Psoas muscle (tissue), 8 donors: ENCODE measurements around the gene PLK4. TPM values are rescaled to one million over a fixed set of nuclear protein-coding genes. Genes with fewer than 3 reads are reported as not detected.
"Not testable (repeated sequence)": the region's sequence is repeated elsewhere in the genome, so short reads cannot be mapped to it uniquely, and the experiment has no call there.

ENCODE experiments used
- ATAC-seq, 4 donors: fragments of 200-7000 bp; cut with Tn5 transposase; one replicate each; pipeline ENCODE4 v1.9.1; 2020; ENCODE audit warnings: moderate library complexity in 3 of 4, mild to moderate bottlenecking in 2 of 4
- DNase-seq, 2 donors: peaks; one replicate each; pipeline ENCODE4 v3.0.0-alpha.2; 2020
- H3K27ac ChIP-seq: fragments of 200-600 bp; one replicate; pipeline ENCODE4 v1.8.0; 2022
- H3K27me3 ChIP-seq, 3 donors: fragments of 200-600 bp in 1 of 3; one replicate each; pipeline versions ENCODE4 v1.6.1 to v1.8.0; 2013 to 2022; ENCODE audit warnings: low read length in 2 of 3, mild to moderate bottlenecking in 2 of 3, moderate library complexity in 1 of 3; ENCODE audit not compliant: insufficient read depth in 3 of 3
- H3K36me3 ChIP-seq, 2 donors: fragments of 200-600 bp in 1 of 2; one replicate each; pipeline versions ENCODE4 v1.6.1 to v1.8.0; 2013 to 2022; ENCODE audit warnings: low read depth in 1 of 2, mild to moderate bottlenecking in 1 of 2, moderate library complexity in 1 of 2; ENCODE audit not compliant: insufficient read depth in 1 of 2
- H3K4me1 ChIP-seq: fragments of 200-600 bp; one replicate; pipeline ENCODE4 v1.8.0; 2022
- H3K4me3 ChIP-seq: fragments of 200-600 bp; one replicate; pipeline ENCODE4 v1.8.0; 2022; ENCODE audit warnings: mild to moderate bottlenecking
- H3K9me3 ChIP-seq: fragments of 200-600 bp; one replicate; pipeline ENCODE4 v1.8.0; 2022
- CTCF ChIP-seq: fragments of 200-600 bp; IDR thresholded peaks from one replicate; pipeline ENCODE4 v1.8.0; 2022; ENCODE audit warnings: antibody characterized with exemption
- WGBS, 3 donors: extraction: QIAGEN DNeasy Blood & Tissue Kit; methylation state at CpG; one replicate each; pipeline versions ENCODE4 v1.1.6 to v1.1.7; 2013; 5-methylcytosine and 5-hydroxymethylcytosine counted together
- intact Hi-C, 2 donors: fragments of 100-400 bp; cut with DNase I; formaldehyde crosslinking; loops; one replicate each; pipeline versions ENCODE4 v1.11.0 to v1.14.2; 2022
- polyA plus RNA-seq, 3 donors: library from polyadenylated mRNA; stranded (reverse); fragments of 200-250 nt; gene quantifications; one replicate each; pipeline ENCODE4 v1.2.3, GENCODE V29; 2013
- total RNA-seq, 4 donors: library from RNA; stranded (reverse); fragmentation: NEBNext Ultra II Directional in 2 of 4; extraction: Animal tissue kit (Norgen Biotek cat#: 25700) in 2 of 4; gene quantifications; one replicate each; pipeline versions ENCODE4 v1.2.1 to v1.2.4, GENCODE V29; 2021 to 2023
- donor health status: healthy with polysubstance abuse.
- donor health status: DM: no; HTN: no; CAD: no; lungs with moderate emphysema.
- donor health status: Bipolar disorder and iron deficiency.
- donor health status: healthy.
- donor health status: DM: yes; HTN: yes; CAD: no.
- donor health status: DM: no; HTN: no; CAD: no.
- donor health status: DM: no; HTN: no; CAD: no.
- donor health status: DM: yes; HTN: yes; CAD: no.

The PLK4 gene
- total and polyA plus RNA-seq, 7 donors: 0.14 to 0.67 (median 0.45) TPM; not detected in 1

- DNase-seq (no peak), ATAC-seq (peak; percentile 69 to 97 (median 88))
- H3K9me3 ChIP-seq: no peaks in the 10 kb centered on the region
- no peak for TF ChIP-seq CTCF
- intact Hi-C loops: no loop called here
- H3K4me1 ChIP-seq: peaks cover 9% of the 10 kb centered on the region
- H3K27ac ChIP-seq: no peak overlapping the region
- peaks cover 0 to 42% of the 10 kb centered on the region in 2 donors for H3K36me3 ChIP-seq
- H3K27me3 ChIP-seq: no peaks in the 10 kb centered on the region
- no peak overlapping the region for H3K4me3 ChIP-seq
Measured at GRCh38 chr4:127917151-127917550, 36.5 kb downstream of the PLK4 start.

- H3K36me3 ChIP-seq: peaks cover 0 to 49% of the 10 kb centered on the region in 2 donors
- WGBS, 3 donors: 82 to 88% (median 85%) methylated on average over 3 of the region's 3 CpGs
- H3K9me3 ChIP-seq: no peaks in the 10 kb centered on the region
- intact Hi-C loops: no loop called here
- ATAC-seq (no peak), DNase-seq (no peak)
- H3K4me1 ChIP-seq: peaks cover 9% of the 10 kb centered on the region
- no peak for TF ChIP-seq CTCF
- no peak overlapping the region for H3K4me3 ChIP-seq
- no peaks in the 10 kb centered on the region for H3K27me3 ChIP-seq
- H3K27ac ChIP-seq: no peak overlapping the region
Measured at GRCh38 chr4:127920521-127920920, 39.8 kb downstream of the PLK4 start.

GRCh38 chr4:127922226-127922625, 41.5 kb downstream of the PLK4 start:
- H3K27me3 ChIP-seq: no peaks in the 10 kb centered on the region
- no peak for TF ChIP-seq CTCF
- peaks cover 2 to 61% of the 10 kb centered on the region in 2 donors for H3K36me3 ChIP-seq
- H3K9me3 ChIP-seq: no peaks in the 10 kb centered on the region
- H3K4me1 ChIP-seq: peaks cover 3% of the 10 kb centered on the region
- ATAC-seq (no peak), DNase-seq (no peak)
- H3K27ac ChIP-seq: no peak overlapping the region
- WGBS, 3 donors: 96 to 100% (median 100%) methylated on average over 2 of the region's 2 CpGs
- intact Hi-C loops: no loop called here
- no peak overlapping the region for H3K4me3 ChIP-seq

GRCh38 chr4:127925720-127926119, 45.0 kb downstream of the PLK4 start:
- H3K4me3 ChIP-seq, intact Hi-C loops, H3K27me3 ChIP-seq, H3K9me3 ChIP-seq, H3K4me1 ChIP-seq, ATAC-seq, DNase-seq, H3K27ac ChIP-seq: not testable (repeated sequence)
- 94 to 100% (median 99%) methylated on average over 2 of the region's 2 CpGs for WGBS, 3 donors
- H3K36me3 ChIP-seq: peaks cover 4 to 62% of the 10 kb centered on the region in 2 donors

GRCh38 chr4:127930175-127930574, 49.5 kb downstream of the PLK4 start:
- TF ChIP-seq CTCF: no peak
- 94 to 100% (median 97%) methylated on average over 1 of the region's 1 CpG for WGBS, 3 donors
- H3K27me3 ChIP-seq: no peaks in the 10 kb centered on the region
- H3K27ac ChIP-seq: no peak overlapping the region
- intact Hi-C loops: no loop called here
- no peaks in the 10 kb centered on the region for H3K9me3 ChIP-seq
- no peak for DNase-seq
- no peak for ATAC-seq
- H3K4me1 ChIP-seq: no peaks in the 10 kb centered on the region
- H3K36me3 ChIP-seq: peaks cover 4 to 65% of the 10 kb centered on the region in 2 donors
- H3K4me3 ChIP-seq: no peak overlapping the region

GRCh38 chr4:127931836-127932235, 51.1 kb downstream of the PLK4 start:
- ATAC-seq, H3K9me3 ChIP-seq, intact Hi-C loops, H3K4me1 ChIP-seq, H3K4me3 ChIP-seq, H3K27me3 ChIP-seq, H3K27ac ChIP-seq, DNase-seq: not testable (repeated sequence)
- H3K36me3 ChIP-seq: peaks cover 4 to 56% of the 10 kb centered on the region in 2 donors
- WGBS, 3 donors: 85 to 96% (median 90%) methylated on average over 6 of the region's 6 CpGs
